Skeletal muscle tissue (tissue), 4 donors: ENCODE results near the gene ITSN1. TPM values are rescaled to one million over a fixed set of nuclear protein-coding genes. Genes with fewer than 3 reads are reported as not detected.

Experiments used
- H3K27ac ChIP-seq: one replicate; pipeline ENCODE4 v1.7.0; 2013; ENCODE audit warnings: mild to moderate bottlenecking, low read depth, low read length, inconsistent platforms
- H3K27me3 ChIP-seq, 3 donors: one replicate each; pipeline ENCODE4 v1.7.0; 2013; ENCODE audit warnings: low read length in 3 of 3; ENCODE audit not compliant: control insufficient read depth in 3 of 3, insufficient read depth in 3 of 3
- H3K36me3 ChIP-seq, 3 donors: one replicate each; pipeline ENCODE4 v1.7.0; 2013; ENCODE audit warnings: low read length in 3 of 3; ENCODE audit not compliant: control insufficient read depth in 3 of 3, insufficient read depth in 3 of 3
- H3K4me1 ChIP-seq, 3 donors: one replicate each; pipeline ENCODE4 v1.7.0; 2013; ENCODE audit warnings: low read length in 3 of 3, mild to moderate bottlenecking in 3 of 3; ENCODE audit not compliant: control insufficient read depth in 3 of 3, insufficient read depth in 3 of 3
- H3K4me3 ChIP-seq, 3 donors: one replicate each; pipeline ENCODE4 v1.7.0; 2013; ENCODE audit warnings: low read length in 3 of 3
- H3K9ac ChIP-seq, 3 donors: one replicate each; pipeline ENCODE4 v1.7.0; 2013; ENCODE audit warnings: low read length in 3 of 3, mild to moderate bottlenecking in 3 of 3, moderate library complexity in 2 of 3, low read depth in 1 of 3
- H3K9me3 ChIP-seq, 3 donors: one replicate each; pipeline ENCODE4 v1.7.0; 2013; ENCODE audit warnings: low read length in 3 of 3; ENCODE audit not compliant: control insufficient read depth in 3 of 3
- total RNA-seq: library from RNA; depleted of rRNA; stranded (reverse); fragments of >200 nt; gene quantifications from one replicate; pipeline ENCODE4 v1.2.3, GENCODE V29; 2014
- donor health status: Osteomylitis.

The ITSN1 gene
- total RNA-seq, 1 donor from 2014 or later = 21.4 TPM

- H3K9ac ChIP-seq = no peak overlapping the region
Observed at GRCh38 chr21:33945652-33946270, 303.5 kb downstream of the ITSN1 start.

GRCh38 chr21:33947451-33948095 is 305.3 kb downstream of the ITSN1 start:
- peaks cover 17 to 31% (median 20%) of the 10 kb centered on the region in 3 donors for H3K4me1 ChIP-seq
- H3K9me3 ChIP-seq = no peaks in the 10 kb centered on the region
- peak overlapping the region; percentile 34 to 45 (median 42) for H3K4me3 ChIP-seq
- H3K9ac ChIP-seq = peak overlapping the region in 2 of 3 donors; percentile 39 to 40
- H3K36me3 ChIP-seq = no peaks in the 10 kb centered on the region
- no peaks in the 10 kb centered on the region for H3K27me3 ChIP-seq
- H3K27ac ChIP-seq = peak overlapping the region; percentile 74

More at GRCh38 chr21:33945652-33946270, 303.5 kb downstream of the ITSN1 start:
- no peak overlapping the region for H3K4me3 ChIP-seq
- H3K27me3 ChIP-seq = no peaks in the 10 kb centered on the region
- H3K4me1 ChIP-seq = peaks cover 13 to 24% (median 19%) of the 10 kb centered on the region in 3 donors
- H3K36me3 ChIP-seq = no peaks in the 10 kb centered on the region
- no peak overlapping the region for H3K27ac ChIP-seq
- no peaks in the 10 kb centered on the region for H3K9me3 ChIP-seq

GRCh38 chr21:33948096-33948950 is 306.0 kb downstream of the ITSN1 start:
- H3K27ac ChIP-seq = peak overlapping the region; percentile 74

GRCh38 chr21:33948951-33949444 is 306.7 kb downstream of the ITSN1 start:
- Histone ChIP-seq H3K27me3 (no peaks in the 10 kb centered on the region), H3K4me1 (peaks cover 17 to 31% (median 20%) of the 10 kb centered on the region in 3 donors), H3K36me3 (no peaks in the 10 kb centered on the region), H3K27ac (peak overlapping the region; percentile 74), H3K4me3 (no peak overlapping the region), H3K9ac (no peak overlapping the region), H3K9me3 (no peaks in the 10 kb centered on the region)

More at GRCh38 chr21:33948096-33948950, 306.0 kb downstream of the ITSN1 start:
- Histone ChIP-seq H3K4me1 (peaks cover 17 to 31% (median 20%) of the 10 kb centered on the region in 3 donors), H3K4me3 (peak overlapping the region; percentile 34 to 45 (median 42)), H3K36me3 (no peaks in the 10 kb centered on the region), H3K27me3 (no peaks in the 10 kb centered on the region), H3K9me3 (no peaks in the 10 kb centered on the region), H3K9ac (peak overlapping the region in 2 of 3 donors; percentile 39 to 40)

Other genes with a start within 250 kb of the ITSN1 start
- gene IFNGR2, start 239.1 kb upstream of the ITSN1 start, total RNA-seq = 43.8 TPM
- 24.5 TPM for gene TMEM50B, start 162.5 kb upstream of the ITSN1 start, total RNA-seq
- gene DNAJC28, start 150.8 kb upstream of the ITSN1 start, total RNA-seq = 2.1 TPM
- gene GART, start 100.4 kb upstream of the ITSN1 start, total RNA-seq = 52.2 TPM
- gene SON, start 99.5 kb upstream of the ITSN1 start, total RNA-seq = 103 TPM
- 15.7 TPM for gene DONSON, start 53.8 kb upstream of the ITSN1 start, total RNA-seq
- 35.5 TPM for gene CRYZL1, start 760 bp upstream of the ITSN1 start, total RNA-seq